ENCODE measurements around the gene MKNK1. TPM values are rescaled to one million over a fixed set of nuclear protein-coding genes. Genes with fewer than 3 reads are reported as not detected.
A peak's percentile ranks its signal among the peaks of the same experiment; 100 is the strongest.

MKNK1 gene
- total and polyA plus RNA-seq, 2 experiments from 2014 or later: 18.6 to 23.7 TPM

DNA sequence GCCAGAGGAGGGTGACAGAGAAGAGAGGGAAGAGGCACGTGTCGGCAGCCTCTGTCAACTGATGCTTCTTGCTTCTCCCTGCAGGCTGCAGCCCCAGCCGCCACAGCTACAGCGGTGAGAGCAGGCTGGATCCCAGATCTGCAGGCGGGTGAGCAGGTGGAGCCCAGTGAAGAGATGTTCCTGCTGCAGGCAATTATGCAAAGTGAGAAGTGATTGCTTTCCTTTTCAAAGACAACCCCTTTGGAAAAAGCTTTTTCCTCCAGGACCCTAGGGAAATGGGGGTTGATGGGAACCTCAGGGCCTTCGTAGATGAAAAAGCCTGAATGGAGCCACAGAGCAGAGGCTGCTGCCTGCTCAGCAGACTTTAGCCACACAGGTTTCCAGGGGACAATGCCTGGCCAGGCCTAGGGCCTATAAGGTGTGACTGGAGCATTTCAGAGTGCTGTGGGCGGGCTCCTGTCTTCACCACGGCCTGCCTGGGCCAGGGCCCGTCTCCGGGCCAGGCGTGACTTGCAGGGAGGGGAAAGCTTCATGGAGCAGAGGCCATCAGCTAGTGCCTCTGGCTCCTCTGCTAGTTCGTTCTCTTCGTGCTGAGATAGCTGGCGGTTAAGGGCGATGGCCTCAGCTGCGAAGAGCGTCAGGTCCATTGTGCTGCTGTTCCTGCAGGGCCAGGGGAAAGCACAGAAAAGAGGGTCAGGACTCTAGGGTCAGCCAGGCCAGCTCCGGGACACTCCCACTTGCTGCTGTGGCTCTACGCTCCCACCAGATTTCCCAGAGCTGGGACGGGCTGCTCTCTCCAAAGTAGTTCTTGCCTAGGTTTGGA lies 45.7 kb downstream of the MKNK1 start:
- TF ChIP-seq, protein P1, sequence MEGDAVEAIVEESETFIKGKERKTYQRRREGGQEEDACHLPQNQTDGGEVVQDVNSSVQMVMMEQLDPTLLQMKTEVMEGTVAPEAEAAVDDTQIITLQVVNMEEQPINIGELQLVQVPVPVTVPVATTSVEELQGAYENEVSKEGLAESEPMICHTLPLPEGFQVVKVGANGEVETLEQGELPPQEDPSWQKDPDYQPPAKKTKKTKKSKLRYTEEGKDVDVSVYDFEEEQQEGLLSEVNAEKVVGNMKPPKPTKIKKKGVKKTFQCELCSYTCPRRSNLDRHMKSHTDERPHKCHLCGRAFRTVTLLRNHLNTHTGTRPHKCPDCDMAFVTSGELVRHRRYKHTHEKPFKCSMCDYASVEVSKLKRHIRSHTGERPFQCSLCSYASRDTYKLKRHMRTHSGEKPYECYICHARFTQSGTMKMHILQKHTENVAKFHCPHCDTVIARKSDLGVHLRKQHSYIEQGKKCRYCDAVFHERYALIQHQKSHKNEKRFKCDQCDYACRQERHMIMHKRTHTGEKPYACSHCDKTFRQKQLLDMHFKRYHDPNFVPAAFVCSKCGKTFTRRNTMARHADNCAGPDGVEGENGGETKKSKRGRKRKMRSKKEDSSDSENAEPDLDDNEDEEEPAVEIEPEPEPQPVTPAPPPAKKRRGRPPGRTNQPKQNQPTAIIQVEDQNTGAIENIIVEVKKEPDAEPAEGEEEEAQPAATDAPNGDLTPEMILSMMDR (IDR thresholded peaks at IDR 0.05; ENCODE audit: low read depth, low read length): no peak
- Histone ChIP-seq H3K9me3 (ENCODE audit: low read depth) (no peaks in the 10 kb centered on the region), H3K4me1 (ENCODE audit: low read depth) (no peaks in the 10 kb centered on the region), H3K27ac (no peak overlapping the region), H3K27me3 (no peaks in the 10 kb centered on the region), H3K4me3 (no peak overlapping the region), H3K36me3 (no peaks in the 10 kb centered on the region)
- DNase-seq (ENCODE audit: low read depth in 1 of 2, low spot score in 1 of 2): peak in 1 of 2 donors; percentile 38

DNA sequence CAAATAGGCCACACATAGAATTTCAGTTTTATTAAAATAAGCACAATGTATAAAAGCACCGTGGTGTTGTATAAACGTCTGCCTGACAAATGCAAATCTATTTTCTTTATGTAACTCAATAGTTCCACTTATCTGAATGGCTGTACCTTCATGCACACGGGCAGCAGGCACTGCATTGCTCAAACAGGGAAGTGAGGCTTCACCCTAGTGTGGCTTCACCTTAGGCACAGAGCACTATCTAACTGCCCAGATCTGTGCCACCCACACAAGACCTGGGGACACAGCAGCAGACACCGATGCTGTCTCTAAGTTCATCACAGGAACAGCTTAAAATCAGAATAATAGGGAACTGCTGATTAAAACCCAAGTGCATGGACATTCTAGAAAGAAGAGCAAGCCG lies 46.7 kb downstream of the MKNK1 start:
- Histone ChIP-seq H3K9me3 (ENCODE audit: low read depth) (no peaks in the 10 kb centered on the region), H3K27ac (no peak overlapping the region), H3K4me1 (ENCODE audit: low read depth) (no peaks in the 10 kb centered on the region), H3K36me3 (no peaks in the 10 kb centered on the region), H3K4me3 (no peak overlapping the region), H3K27me3 (no peaks in the 10 kb centered on the region)
- TF ChIP-seq, protein P1 (IDR thresholded peaks at IDR 0.05; ENCODE audit: low read depth, low read length): no peak
- no peak for DNase-seq (ENCODE audit: low read depth in 1 of 2, low spot score in 1 of 2)

DNA sequence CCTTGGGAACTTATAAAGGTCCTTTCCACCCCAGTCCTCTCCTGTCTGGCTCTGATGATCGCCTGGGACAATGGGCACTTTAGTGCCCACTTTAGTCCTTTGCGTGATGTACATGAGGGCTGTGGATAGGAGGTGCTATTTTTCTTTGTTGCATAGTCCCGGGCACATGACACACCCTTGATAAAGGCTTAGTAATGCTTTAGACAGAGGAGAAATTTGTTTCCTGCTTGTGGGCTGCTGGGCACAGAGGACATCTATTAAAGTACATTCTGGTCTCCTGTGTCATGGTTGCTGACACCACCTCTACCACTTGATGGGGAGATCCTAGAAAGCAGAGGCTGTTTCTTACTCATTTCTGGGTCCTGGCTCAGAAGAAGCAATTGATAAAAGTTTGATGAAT lies 47.2 kb downstream of the MKNK1 start:
- TF ChIP-seq, protein P1 (IDR thresholded peaks at IDR 0.05; ENCODE audit: low read depth, low read length): peak; percentile 9
- H3K27me3 ChIP-seq: no peaks in the 10 kb centered on the region
- no peak overlapping the region for H3K4me3 ChIP-seq
- H3K36me3 ChIP-seq: no peaks in the 10 kb centered on the region
- DNase-seq (ENCODE audit: low read depth in 1 of 2, low spot score in 1 of 2): peak in 1 of 2 donors; percentile 47
- no peaks in the 10 kb centered on the region for H3K9me3 ChIP-seq (ENCODE audit: low read depth)
- H3K27ac ChIP-seq: no peak overlapping the region
- no peaks in the 10 kb centered on the region for H3K4me1 ChIP-seq (ENCODE audit: low read depth)

DNA sequence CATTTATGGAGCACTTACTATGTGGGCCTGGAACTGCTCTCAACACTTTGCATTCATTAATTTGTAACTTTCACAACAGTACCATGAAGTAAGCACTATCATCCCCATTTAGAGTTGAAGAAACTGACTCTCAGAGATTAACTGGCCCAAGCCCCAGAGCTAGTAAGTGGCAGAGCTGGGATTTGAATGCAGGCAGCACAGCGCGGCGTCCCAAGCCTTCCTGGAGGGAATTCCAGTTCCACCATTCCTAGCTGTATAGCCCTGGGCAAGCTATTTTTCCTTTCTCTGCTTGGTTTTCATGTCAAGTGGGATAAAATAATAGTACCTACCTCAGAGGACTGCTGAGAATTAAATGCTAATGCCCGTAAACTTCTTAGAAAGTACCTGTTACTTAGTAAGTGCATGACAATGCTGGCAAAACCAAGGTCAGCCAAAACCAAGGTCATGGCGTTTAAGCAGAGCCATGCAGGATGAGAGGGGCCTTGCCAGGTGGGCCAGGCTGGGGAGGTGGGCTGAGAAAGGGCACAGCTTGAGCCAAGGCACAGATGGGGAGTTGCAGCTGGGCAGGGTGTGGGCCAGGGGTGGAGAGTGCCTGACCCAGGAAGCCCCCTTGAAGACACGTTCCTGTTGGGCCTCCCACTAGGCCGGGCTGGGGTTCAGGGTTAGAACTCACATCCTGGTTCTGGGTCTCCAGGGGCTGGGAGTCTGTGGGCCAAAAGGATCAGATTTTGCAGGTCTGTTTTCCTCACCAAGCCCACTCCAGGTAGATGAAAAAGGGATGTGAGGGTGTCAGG lies 48.0 kb downstream of the MKNK1 start:
- TF ChIP-seq, protein P1 (IDR thresholded peaks at IDR 0.05; ENCODE audit: low read depth, low read length): no peak
- Histone ChIP-seq H3K36me3 (no peaks in the 10 kb centered on the region), H3K9me3 (ENCODE audit: low read depth) (no peaks in the 10 kb centered on the region), H3K27ac (no peak overlapping the region), H3K27me3 (no peaks in the 10 kb centered on the region), H3K4me1 (ENCODE audit: low read depth) (no peaks in the 10 kb centered on the region), H3K4me3 (no peak overlapping the region)
- no peak for DNase-seq (ENCODE audit: low read depth in 1 of 2, low spot score in 1 of 2)

DNA sequence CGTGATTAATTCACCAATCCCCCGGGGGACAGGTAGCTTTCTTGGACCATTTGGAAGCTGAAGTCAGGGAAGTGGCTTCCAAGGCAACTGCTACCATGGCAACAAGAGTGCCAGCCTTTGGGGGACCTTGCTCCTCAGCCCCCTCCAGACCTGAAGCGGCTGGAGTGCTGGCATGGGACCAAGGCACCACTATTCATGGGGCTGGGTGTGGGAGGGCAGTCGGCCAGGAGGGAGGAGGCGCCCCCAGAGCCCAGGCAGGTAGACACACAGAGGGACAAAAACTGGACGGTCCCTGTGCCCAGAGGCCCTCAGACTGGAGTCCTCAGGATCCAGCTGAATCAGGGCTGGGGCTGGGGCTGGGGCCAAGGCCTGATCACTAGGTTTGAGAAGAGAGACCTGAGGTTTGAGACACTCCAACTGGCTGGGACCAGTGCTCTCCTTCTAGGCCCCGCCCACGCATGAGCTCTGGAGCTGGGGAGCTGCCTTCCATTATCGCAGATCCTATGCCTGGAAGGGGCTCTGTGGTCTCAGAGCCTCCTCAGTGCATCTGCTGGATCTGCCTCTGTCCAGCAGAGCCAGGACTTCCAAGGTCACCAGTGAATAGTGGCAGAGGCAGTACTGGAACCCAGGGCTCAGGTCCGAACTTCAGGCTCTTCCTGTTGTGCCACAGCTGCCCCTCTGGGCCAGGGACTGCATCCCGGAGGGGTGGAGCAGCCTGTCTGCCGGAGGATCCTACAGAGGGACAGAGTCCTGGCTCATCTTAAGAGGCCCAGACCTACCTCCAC lies 49.3 kb downstream of the MKNK1 start:
- Histone ChIP-seq H3K9me3 (ENCODE audit: low read depth) (no peaks in the 10 kb centered on the region), H3K27ac (no peak overlapping the region), H3K4me1 (ENCODE audit: low read depth) (no peaks in the 10 kb centered on the region), H3K36me3 (no peaks in the 10 kb centered on the region), H3K4me3 (no peak overlapping the region), H3K27me3 (no peaks in the 10 kb centered on the region)
- DNase-seq (ENCODE audit: low read depth in 1 of 2, low spot score in 1 of 2): no peak
- TF ChIP-seq, protein P1 (IDR thresholded peaks at IDR 0.05; ENCODE audit: low read depth, low read length): no peak

Measured in cardiac muscle cell (in vitro differentiated cells and primary cell).